HCT116 (cell line): ENCODE data around the gene USO1. TPM values are rescaled to one million over a fixed set of nuclear protein-coding genes. Genes with fewer than 3 reads are reported as not detected.

Experiments used
- ATAC-seq: fragments of 200-7000 bp; cut with Tn5 transposase; 2 replicates; pipeline ENCODE4 v1.9.1; 2020; ENCODE audit warnings: mild to moderate bottlenecking, moderate library complexity
- BruUV-seq: library from RNA; stranded (reverse); fragments of 400-500 nt; replicated peaks from 2 replicates; lab custom pipeline; 2021; lab: Mats Ljungman, UMichigan
- CTCF ChIA-PET: fragments of 300-600 bp; sonication (Branson Sonifier 250); formaldehyde crosslinking; loops from one replicate; lab custom pipeline; 2021; ENCODE audit warnings: antibody characterized with exemption; lab: Charles Lee
- POLR2A ChIA-PET: fragments of 300-600, 350-600 bp; sonication (Branson Sonifier 250); formaldehyde crosslinking; loops from one replicate; lab custom pipeline; 2021; ENCODE audit warnings: antibody characterized with exemption; lab: Charles Lee
- RAD21 ChIA-PET, 2 experiments: fragments of 300-600 bp; sonication (Branson Sonifier 250); formaldehyde crosslinking; loops; one replicate each; lab custom pipeline; 2023; ENCODE audit warnings: low total read pairs in 2 of 2; ENCODE audit not compliant: uncharacterized antibody in 2 of 2, unreplicated experiment in 2 of 2, low non-redundant PET in 1 of 2; lab: Charles Lee
- DNase-seq: peaks from one replicate; pipeline ENCODE4 v3.0.0-alpha.2; 2010; ENCODE audit warnings: low read depth, low spot score
- H2AFZ ChIP-seq: fragments of 200-600 bp; shearing (Covaris generic), sonication (generic); 2 replicates; pipeline ENCODE4 v1.6.1; 2017; ENCODE audit warnings: low read depth, mixed run types, mixed read lengths, antibody characterized with exemption, low read length; ENCODE audit not compliant: poor library complexity, severe bottlenecking
- H3K27ac ChIP-seq: 2 replicates; pipeline ENCODE4 v1.5.1; 2012; ENCODE audit warnings: low read depth, low read length
- H3K27me3 ChIP-seq: fragments of 200-600 bp; sonication (generic); 2 replicates; pipeline ENCODE4 v1.6.1; 2016; ENCODE audit warnings: mixed run types, low read length, mixed read lengths; ENCODE audit not compliant: insufficient read depth
- H3K36me3 ChIP-seq, 2 experiments: fragments of 200-500 bp in 1 of 2; fragments of 200-600 bp in 1 of 2; sonication (Bioruptor generic) in 1 of 2; sonication (generic) in 1 of 2; 2 replicates each; pipeline versions ENCODE4 v1.5.1 to v1.6.1; 2014 to 2016; ENCODE audit warnings: low read length in 2 of 2, inconsistent platforms in 1 of 2, mixed read lengths in 1 of 2, mixed run types in 1 of 2; ENCODE audit not compliant: insufficient read depth in 2 of 2, control insufficient read depth in 1 of 2
- H3K4me1 ChIP-seq, 2 experiments: fragments of 200-600 bp in 1 of 2; sonication (generic) in 1 of 2; 2 replicates each; pipeline versions ENCODE4 v1.5.1 to v1.6.1; 2012 to 2017; ENCODE audit warnings: low read length in 2 of 2, inconsistent platforms in 1 of 2, mild to moderate bottlenecking in 1 of 2, mixed read lengths in 1 of 2, mixed run types in 1 of 2, moderate library complexity in 1 of 2; ENCODE audit not compliant: insufficient read depth in 2 of 2, control insufficient read depth in 1 of 2
- H3K4me2 ChIP-seq: fragments of 200-600 bp; sonication (generic); 2 replicates; pipeline ENCODE4 v1.6.1; 2017; ENCODE audit warnings: mixed run types, low read length, mixed read lengths
- H3K4me3 ChIP-seq, 2 experiments: fragments of 200-600 bp in 1 of 2; sonication (generic) in 1 of 2; replicated peaks in 1 of 2; 2 replicates each; pipeline ENCODE4 v1.5.1; 2011 to 2016; ENCODE audit warnings: low read length in 2 of 2, control low read depth in 1 of 2, low read depth in 1 of 2, mild to moderate bottlenecking in 1 of 2, mixed read lengths in 1 of 2, mixed run types in 1 of 2
- H3K79me2 ChIP-seq: fragments of 200-600 bp; sonication (generic); 2 replicates; pipeline ENCODE4 v1.6.1; 2017; ENCODE audit warnings: mild to moderate bottlenecking, mixed run types, low read length, moderate library complexity, mixed read lengths; ENCODE audit not compliant: insufficient read depth
- H3K9ac ChIP-seq: fragments of 200-600 bp; sonication (generic); 2 replicates; pipeline ENCODE4 v1.6.1; 2016; ENCODE audit warnings: low read length, mixed read lengths
- H3K9me2 ChIP-seq: fragments of 200-600 bp; sonication (generic), shearing (Covaris generic); 2 replicates; pipeline ENCODE4 v1.6.1; 2017; ENCODE audit warnings: mixed run types, mild to moderate bottlenecking, moderate library complexity; ENCODE audit not compliant: insufficient read depth
- H3K9me3 ChIP-seq, 2 experiments: fragments of 200-500 bp in 1 of 2; fragments of 200-600 bp in 1 of 2; sonication (Bioruptor generic) in 1 of 2; sonication (generic) in 1 of 2; 2 replicates each; pipeline ENCODE4 v1.6.1; 2014 to 2017; ENCODE audit warnings: low read length in 2 of 2, mixed read lengths in 2 of 2, inconsistent platforms in 1 of 2, low read depth in 1 of 2, mild to moderate bottlenecking in 1 of 2, mixed run types in 1 of 2, moderate library complexity in 1 of 2; ENCODE audit not compliant: control insufficient read depth in 1 of 2, insufficient read depth in 1 of 2
- H4K20me1 ChIP-seq: fragments of 200-600 bp; sonication (generic), shearing (Covaris generic); 2 replicates; pipeline ENCODE4 v1.6.1; 2017; ENCODE audit warnings: mixed run types, mild to moderate bottlenecking, moderate library complexity; ENCODE audit not compliant: insufficient read depth
- CBX3 ChIP-seq: IDR thresholded peaks from 2 replicates; pipeline ENCODE4 v1.6.1; 2012; ENCODE audit warnings: low read depth
- CEBPB ChIP-seq: IDR thresholded peaks from 2 replicates; pipeline ENCODE4 v1.6.1; 2012; ENCODE audit warnings: low read depth
- EGR1 ChIP-seq: IDR thresholded peaks from 2 replicates; pipeline ENCODE4 v1.6.1; 2012; ENCODE audit warnings: low read depth
- ELF1 ChIP-seq: IDR thresholded peaks from 2 replicates; pipeline ENCODE4 v1.6.1; 2012; ENCODE audit warnings: low read depth, borderline replicate concordance
- EZH2 ChIP-seq: fragments of 200-600 bp; sonication (generic); IDR thresholded peaks from 2 replicates; pipeline ENCODE4 v1.6.1; 2017; ENCODE audit warnings: antibody characterized with exemption, mixed run types
- EZH2phosphoT487 ChIP-seq: fragments of 200-600 bp; IDR thresholded peaks from 2 replicates; pipeline ENCODE4 v1.6.1; 2018; ENCODE audit warnings: antibody characterized with exemption, borderline replicate concordance
- FOSL1 ChIP-seq: IDR thresholded peaks from 2 replicates; pipeline ENCODE4 v1.6.1; 2012; ENCODE audit warnings: low read depth
- JUND ChIP-seq: IDR thresholded peaks from 2 replicates; pipeline ENCODE4 v1.6.1; 2012
- POLR2A ChIP-seq: IDR thresholded peaks from 2 replicates; pipeline ENCODE4 v1.7.0; 2011; ENCODE audit warnings: borderline replicate concordance; ENCODE audit not compliant: insufficient read depth, insufficient read length; ENCODE audit errors: extremely low read depth
- POLR2AphosphoS5 ChIP-seq: IDR thresholded peaks from 2 replicates; pipeline ENCODE4 v1.6.1; 2011; ENCODE audit warnings: mild to moderate bottlenecking, low read depth, low read length, moderate library complexity
- RAD21 ChIP-seq: IDR thresholded peaks from 2 replicates; pipeline ENCODE4 v1.6.1; 2012; ENCODE audit warnings: low read depth, mild to moderate bottlenecking
- SIN3A ChIP-seq: IDR thresholded peaks from 2 replicates; pipeline ENCODE4 v1.6.1; 2012; ENCODE audit warnings: low read depth
- SRF ChIP-seq: IDR thresholded peaks from 2 replicates; pipeline ENCODE4 v1.6.1; 2012; ENCODE audit warnings: low read depth
- TCF7L2 ChIP-seq: IDR thresholded peaks from 2 replicates; pipeline ENCODE4 v1.7.0; 2011; ENCODE audit warnings: borderline replicate concordance, inconsistent platforms; ENCODE audit not compliant: insufficient read depth, insufficient read length; ENCODE audit errors: extremely low read depth
- YY1 ChIP-seq: IDR thresholded peaks from 2 replicates; pipeline ENCODE4 v1.6.1; 2011; ENCODE audit warnings: low read length, low read depth, moderate library complexity, mild to moderate bottlenecking; ENCODE audit not compliant: insufficient replicate concordance; ENCODE audit errors: extremely low read depth
- ZFX ChIP-seq: fragments of 450-650 bp; IDR thresholded peaks from 2 replicates; pipeline ENCODE4 v1.6.1; 2017
- ZNF274 ChIP-seq: fragments of 200-500 bp; sonication (Bioruptor generic); IDR thresholded peaks from 2 replicates; pipeline ENCODE4 v1.6.1; 2014; ENCODE audit warnings: mild to moderate bottlenecking, low read depth, low read length, inconsistent platforms
- intact Hi-C: fragments of 100-400 bp; cut with micrococcal nuclease; formaldehyde crosslinking; loops from 2 replicates; pipeline ENCODE4 v1.10.0; 2022
- total RNA-seq: library from RNA; stranded (reverse); gene quantifications from one replicate; pipeline ENCODE4 v1.2.1, GENCODE V29; 2021; ENCODE audit not compliant: unreplicated experiment
- TF ChIP-seq, protein P1 (sequence below): IDR thresholded peaks from 2 replicates; pipeline ENCODE4 v1.6.1; 2012
- TF ChIP-seq, protein P2 (sequence below): IDR thresholded peaks from 2 replicates; pipeline ENCODE4 v1.6.1; 2012

The USO1 gene
- total RNA-seq, 1 experiment from 2014 or later: 72.7 TPM

DNA sequence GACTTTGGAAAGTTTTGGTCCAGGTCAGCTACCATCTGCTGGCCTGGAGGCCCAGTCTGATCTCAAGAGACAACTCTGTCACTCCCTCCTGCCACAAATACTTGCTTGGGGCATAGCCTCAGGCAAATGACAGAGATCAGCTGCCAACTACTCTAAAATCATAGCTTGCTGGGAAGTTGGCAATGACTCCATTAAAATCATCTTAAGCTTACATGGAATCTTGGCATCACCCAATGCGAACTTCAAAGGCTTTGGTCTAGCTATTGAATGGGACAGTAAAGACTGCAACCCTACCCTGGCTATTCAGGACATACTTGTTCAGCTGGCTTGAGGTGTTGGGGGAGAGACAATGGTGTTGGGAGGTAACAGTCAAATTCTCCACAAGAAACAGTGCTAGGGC lies 7.0 kb upstream of the USO1 start:
- Histone ChIP-seq H3K27ac (no peak overlapping the region), H3K27me3 (no peaks in the 10 kb centered on the region), H3K36me3 (0 out of 4 replicates have a peak, but pooled peaks cover 0 to 3% of the 10 kb centered on the region in 2 experiments), H3K4me1 (peaks cover 8 to 21% of the 10 kb centered on the region in 2 experiments; a peak in 3 of 4 replicates), H2AFZ (no peak overlapping the region), H3K9me3 (no peaks in the 10 kb centered on the region), H3K4me3 (no peak overlapping the region), H3K79me2 (peaks cover 6% of the 10 kb centered on the region), H3K9me2 (no peaks in the 10 kb centered on the region)
- ATAC-seq: no peak
- CTCF ChIA-PET: no interaction called here
- BruUV-seq: no TSS peak
- no peak for DNase-seq
- RAD21 ChIA-PET: no interaction called here
- no peak for TF ChIP-seq SRF
- TF ChIP-seq, protein P1, sequence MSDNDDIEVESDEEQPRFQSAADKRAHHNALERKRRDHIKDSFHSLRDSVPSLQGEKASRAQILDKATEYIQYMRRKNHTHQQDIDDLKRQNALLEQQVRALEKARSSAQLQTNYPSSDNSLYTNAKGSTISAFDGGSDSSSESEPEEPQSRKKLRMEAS: no peak
- TF ChIP-seq EZH2: no peak
- no peak for TF ChIP-seq CBX3
- TF ChIP-seq YY1: no peak
- TF ChIP-seq EGR1: no peak
- no peak for TF ChIP-seq ELF1
- TF ChIP-seq JUND: no peak
- no peak for TF ChIP-seq SIN3A
- TF ChIP-seq CEBPB: no peak
- TF ChIP-seq FOSL1: no peak
- TF ChIP-seq ZFX: no peak
- no peak for TF ChIP-seq ZNF274
- TF ChIP-seq EZH2phosphoT487: no peak
- no peak for TF ChIP-seq TCF7L2
- TF ChIP-seq, protein P2, sequence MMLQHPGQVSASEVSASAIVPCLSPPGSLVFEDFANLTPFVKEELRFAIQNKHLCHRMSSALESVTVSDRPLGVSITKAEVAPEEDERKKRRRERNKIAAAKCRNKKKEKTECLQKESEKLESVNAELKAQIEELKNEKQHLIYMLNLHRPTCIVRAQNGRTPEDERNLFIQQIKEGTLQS: no peak
- TF ChIP-seq POLR2A: no peak
- no peak for TF ChIP-seq RAD21
- TF ChIP-seq POLR2AphosphoS5: no peak
- TF ChIP-seq, all 23 proteins: peak for 0
- POLR2A ChIA-PET: no interaction called here
- no peak overlapping the region for H3K9ac ChIP-seq
- intact Hi-C loops: no loop called here
- H4K20me1 ChIP-seq: no peaks in the 10 kb centered on the region
- H3K4me2 ChIP-seq: no peak overlapping the region
